ENCODE results near the gene KCNQ1OT1.

Gene KCNQ1OT1

DNA sequence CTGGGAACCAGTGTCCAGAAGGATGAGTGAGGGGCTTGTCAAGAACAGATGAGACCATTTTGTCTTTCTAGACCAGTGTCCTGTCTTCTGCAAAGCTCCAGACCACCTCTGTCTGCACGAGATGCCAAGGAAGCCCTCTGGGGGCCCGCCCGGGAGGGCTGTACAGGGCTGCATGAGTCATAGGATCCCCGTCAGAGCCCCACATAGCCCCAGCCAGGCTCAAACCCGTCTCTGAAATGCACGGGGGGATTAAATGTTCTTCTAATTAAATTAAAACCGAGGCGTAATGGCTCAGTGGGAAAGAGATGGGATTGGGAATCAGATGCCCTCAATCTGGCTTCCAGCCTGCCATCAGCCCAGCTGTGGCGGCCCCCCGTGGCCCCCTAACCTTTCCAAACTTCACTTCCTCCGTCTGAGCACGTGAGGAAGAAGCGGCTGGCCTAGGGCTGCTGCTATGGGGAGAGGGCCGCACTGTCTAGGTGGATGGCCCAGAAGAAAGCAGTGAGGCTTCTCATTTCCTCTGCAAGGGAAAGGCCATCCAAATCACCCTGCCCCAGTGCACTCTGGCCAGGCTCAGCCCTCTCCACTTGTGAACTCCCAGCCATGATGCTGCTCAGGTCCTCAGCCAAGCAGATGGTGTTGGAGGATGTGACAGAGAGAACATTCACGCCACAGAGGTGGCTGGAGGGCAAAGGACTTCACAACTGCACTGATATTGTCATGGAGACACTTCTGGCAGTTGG, 32.8 kb downstream of the KCNQ1OT1 start:
- DNase-seq (ENCODE audit: low read depth), result no peak

DNA sequence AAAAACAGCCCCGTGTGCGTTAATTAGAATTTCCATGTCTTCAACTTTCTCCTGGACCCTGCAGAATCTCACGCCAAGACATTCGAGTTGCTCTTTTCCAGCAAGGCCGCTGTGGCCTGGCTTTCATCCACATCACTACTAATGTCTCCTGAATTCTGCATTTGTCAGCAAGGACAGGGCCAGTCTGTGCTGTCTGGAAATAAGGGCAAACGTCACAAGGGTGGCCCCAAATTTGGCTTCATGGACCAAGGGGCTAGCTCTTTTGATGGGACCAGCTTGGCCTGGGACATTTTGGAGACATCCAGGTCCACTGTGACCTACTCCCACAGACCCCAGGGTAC, 33.4 kb downstream of the KCNQ1OT1 start:
- no peak for DNase-seq (ENCODE audit: low read depth)

DNA sequence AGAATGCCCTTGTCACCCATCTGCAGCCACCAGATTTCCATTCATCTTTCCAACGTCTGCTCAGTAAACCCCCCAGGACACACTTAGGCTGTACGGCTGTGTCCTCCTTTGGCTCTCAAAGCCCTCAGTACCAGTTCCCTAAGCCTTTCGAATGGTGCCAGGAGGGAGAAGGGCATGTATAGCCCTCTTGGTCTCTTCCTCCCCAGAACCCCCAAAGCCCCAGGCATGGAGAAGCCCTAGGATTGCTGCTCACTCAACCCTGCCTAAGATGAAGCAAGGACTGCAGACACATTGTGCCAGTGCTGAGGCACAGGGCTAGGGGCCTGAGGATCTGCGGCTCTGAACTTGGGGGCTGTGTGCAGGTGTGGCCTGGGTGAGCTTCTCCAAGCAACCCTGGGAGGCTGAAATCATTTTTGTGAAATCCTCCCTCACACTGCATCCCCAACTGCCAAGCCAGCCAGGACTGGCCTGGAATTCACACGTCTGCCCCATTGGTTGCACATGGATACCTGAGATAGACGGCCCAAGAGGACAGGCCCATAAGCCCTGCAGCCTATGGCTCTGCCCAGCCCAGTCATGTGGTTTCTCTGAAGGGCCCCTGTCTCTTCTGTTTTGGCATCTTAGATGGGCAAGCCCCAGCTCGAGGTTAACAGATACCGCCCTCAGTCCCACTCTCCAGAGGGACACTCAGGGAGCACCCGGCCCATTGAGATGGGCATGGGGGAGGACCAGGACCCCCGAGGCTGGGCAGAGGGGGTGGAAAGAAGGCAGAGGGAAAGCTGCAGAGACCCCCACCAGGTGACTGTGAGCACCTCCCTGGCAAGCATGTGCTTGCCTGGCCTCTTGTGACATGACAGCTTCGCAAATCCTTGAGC, 34.0 kb downstream of the KCNQ1OT1 start:
- no peak for DNase-seq (ENCODE audit: low read depth)

DNA sequence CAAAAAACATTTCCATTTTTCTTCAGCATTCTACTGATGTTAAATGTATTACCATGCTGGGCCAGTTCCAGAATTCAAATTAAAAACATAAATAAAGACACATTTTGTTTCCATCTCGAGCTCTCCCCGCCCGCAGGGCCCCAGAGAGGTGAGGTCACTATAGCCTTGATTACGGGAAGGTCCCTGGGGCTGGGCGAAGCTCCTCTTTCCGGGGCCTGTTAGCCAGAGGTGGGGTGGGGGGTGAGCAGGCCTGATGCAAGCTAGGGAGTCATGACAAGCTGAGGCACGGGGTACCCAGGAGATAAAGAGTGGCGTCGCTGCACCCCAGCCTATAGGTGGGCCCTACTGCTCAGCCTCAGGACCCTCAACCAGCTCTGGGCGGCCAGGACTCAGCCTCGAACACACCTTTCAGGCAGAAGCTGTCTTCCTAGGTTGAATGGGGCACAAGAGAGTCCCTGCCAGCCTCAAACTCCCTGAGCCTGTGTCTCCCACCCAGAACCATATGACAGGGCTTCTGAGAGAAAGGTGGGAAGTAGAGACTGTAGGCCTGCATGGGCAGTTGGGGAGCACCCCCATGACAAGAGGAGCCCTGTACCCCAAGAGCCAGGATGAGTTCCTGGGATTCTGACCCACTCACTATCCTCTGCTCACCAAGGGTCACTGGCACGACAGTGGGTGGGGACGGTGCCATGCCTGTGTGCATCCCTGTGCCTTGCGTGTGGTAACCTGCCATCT, 34.8 kb downstream of the KCNQ1OT1 start:
- no peak for DNase-seq (ENCODE audit: low read depth)

DNA sequence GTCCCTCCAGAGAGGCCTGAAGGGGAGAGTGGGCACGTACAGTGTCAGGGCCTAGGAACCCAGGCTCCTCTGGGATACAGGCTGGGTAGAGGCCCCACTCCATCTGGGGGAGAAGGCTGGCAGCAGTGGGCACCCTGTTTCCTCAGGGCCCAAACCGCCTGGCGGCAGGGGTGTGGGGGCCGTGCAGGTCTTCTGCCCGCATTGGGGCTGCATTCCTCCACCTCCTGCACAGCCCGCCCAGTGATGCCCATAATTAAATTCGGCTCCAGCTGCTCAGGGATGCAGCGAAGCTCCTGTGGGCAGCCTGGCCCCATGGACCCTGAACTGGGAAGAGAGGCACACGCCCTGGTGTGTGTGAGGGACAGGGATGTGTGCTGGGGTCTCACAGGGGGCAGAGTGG, 35.4 kb downstream of the KCNQ1OT1 start:
- DNase-seq (ENCODE audit: low read depth), result no peak

DNA sequence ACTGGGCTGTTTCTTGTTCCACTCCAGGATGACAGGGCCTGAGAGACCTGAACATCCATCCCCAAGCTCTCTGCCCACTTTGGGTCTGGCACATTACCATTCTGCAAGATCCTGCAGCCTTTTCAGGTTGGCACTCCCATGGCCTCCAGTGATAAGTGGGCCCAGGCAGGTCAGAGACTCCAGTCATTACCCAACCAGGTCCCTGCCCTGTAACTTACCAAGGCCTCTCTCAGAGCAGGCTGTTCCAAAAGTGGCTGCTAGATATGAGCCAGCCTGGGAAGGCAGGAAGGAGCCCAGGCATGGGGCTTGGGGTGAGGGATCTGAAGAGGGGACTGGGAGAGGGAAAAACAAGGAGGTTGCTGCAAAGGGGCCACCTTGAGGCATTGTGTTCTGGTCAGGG, 35.9 kb downstream of the KCNQ1OT1 start:
- DNase-seq (ENCODE audit: low read depth), result no peak

DNA sequence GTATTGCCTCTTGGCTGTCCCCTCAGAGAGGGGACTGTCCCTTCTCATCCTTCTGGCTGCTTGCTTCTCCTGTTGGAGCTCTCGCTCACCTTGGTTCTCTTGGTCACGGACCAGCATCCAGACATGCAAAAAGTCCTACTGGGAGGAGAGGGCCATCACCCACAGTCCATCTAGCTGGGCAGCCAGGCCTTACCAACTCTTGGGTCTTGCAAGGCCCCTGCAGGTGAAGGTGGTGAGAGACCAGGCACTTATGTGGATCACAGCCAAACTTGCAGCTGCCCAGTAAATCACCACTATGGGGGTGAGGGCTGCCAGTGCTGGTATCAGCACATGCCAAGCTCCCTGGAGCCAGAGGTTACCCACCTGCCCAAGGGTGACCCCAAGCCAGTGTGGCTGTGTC, 36.3 kb downstream of the KCNQ1OT1 start:
- DNase-seq (ENCODE audit: low read depth), result no peak

DNA sequence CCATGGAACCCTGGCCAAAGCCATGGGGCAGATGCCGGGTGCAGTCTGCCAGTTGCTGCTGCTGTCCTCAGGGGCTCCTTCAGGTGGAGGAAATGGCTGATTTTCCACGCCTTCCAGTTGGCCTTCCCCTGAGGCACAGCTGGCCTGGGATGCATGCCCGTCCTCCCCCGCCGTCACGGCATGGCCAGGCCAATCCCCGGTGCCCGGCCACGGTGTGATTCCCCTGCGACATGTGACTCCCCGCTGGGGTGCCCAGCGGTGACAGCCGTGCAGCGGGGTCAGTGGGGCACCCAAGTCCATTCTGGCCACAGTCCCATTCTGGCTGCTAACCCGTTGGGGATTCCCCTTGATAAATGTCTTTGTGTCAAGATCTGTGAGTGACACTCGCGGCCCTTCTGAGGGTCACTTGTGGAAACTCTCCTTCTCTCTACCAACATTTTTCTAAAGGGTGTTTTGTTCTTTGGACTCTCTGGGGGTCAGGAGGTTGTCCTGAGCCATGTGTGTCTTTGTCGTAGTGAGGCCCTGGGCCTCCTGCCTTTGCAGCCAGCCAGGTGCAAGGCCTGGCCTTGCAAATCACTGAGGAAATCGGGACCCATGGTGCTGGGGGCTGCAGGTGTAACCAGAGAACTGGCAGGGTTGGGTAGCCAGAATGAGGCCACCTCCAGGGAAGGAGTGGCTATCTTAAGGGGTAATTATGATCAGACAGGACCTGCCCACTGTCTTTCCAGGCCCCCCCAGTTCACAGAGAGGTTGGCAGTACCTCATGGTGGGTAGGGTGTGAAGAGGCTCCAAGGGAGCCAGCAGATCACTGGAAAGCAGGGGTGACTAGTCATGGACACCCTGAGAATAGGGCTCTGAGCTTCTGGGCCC, 37.1 kb downstream of the KCNQ1OT1 start:
- no peak for DNase-seq (ENCODE audit: low read depth)

DNA sequence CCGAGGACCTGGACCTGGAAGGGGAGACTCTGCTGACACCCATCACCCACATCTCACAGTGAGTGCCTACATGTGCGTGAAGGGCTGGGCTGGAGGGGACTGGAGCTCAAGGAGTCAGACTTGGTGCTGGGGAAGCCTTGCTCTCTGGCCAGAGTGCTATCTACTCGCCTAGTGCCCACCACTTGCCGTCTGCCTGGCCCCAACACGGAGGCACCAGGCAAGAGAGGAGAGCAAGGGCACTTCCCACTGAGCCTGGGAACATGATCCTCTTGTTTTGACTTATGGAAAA, 37.8 kb downstream of the KCNQ1OT1 start:
- no peak for DNase-seq (ENCODE audit: low read depth)

DNA sequence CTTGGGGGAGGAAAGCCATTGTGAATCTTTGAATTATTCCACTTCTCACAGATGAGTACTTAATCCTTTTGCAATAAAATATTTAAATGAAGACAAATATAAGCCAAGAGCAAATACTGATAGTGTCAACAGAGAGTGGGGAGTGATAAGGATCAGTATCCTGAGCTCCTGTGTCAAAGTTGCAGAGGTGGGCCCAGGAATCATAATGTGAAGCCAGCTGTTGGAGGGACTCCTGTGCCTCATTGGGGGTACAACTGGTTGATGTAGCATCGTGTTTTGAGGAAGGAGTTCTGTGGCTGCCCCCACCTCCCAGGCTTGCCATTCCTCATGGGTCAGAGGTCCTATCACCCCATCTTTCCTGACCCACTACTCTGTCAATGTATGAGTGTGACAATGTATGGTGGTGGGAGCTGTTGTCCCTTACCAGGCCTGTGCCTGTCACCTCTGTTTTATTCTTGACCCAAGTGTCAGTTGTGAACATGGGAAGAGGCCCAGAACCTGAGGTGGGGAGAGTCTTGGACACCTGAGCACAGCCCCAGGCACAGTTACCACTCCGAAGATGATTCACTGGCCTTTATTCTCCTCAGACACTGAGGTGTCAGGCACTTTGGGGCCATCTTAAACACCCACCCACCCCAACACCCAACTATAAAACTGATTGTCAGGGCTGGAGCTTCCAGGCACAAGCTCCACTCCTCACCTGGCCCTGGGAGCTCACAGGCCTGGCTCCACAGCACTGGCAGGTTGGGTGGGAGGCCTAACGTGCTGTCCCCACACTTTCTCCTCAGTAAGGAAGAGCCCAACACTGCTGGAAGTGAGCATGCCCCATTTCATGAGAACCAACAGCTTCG, 38.4 kb downstream of the KCNQ1OT1 start:
- DNase-seq (ENCODE audit: low read depth), result no peak

DNA sequence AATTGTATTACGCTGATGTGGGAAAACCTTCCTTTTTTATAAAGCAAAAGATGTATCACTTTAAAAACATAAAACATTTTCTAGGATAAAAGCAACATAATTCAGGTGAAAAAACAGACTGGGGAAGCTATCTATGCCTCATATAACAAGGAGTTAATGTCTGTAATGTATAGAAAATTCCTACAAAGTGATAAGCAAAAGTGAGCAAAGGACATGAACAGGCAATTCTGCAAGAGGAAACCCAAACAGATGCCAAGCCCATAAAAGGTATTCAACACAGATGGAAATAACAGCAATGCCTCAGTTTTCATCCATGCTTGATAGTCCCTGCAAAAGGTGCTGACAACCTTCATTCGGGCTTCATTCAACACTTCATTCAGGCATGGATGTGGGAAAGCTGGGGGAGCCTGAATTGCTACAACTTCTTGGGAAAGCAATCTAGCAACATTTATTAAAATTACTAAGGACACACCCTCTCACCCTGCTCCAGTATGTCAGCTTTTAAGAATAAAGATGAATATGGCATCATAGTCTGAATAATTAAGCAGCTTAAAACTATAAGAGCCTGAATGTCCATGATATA, 39.3 kb downstream of the KCNQ1OT1 start:
- no peak for DNase-seq (ENCODE audit: low read depth)

DNA sequence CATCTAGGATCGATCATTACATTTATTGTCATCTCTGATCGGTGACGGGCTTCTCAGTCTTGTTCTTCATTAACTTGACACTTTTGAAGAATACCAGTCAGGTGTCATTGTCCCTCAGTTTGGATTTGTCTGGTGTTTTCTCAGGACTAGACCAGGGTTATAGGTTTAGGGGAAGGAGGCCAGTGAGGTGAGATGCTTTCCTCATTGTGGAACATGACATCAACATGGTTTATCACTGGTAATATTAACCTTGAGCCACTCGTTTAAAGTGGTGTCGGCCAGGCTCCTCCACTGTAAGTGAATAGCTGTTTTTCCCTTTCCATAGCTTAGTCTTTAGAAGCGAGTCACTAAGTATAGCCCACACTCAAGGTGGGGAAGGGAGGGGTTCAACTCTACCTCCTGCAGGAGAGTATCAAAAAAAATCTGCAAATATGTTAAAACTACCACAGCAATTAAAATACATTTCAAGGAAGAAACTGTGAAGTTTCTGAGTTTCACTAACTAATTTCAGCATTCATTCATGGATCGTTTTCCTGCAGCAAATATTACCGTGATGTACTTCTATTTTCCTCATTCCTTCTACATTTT, 42.0 kb downstream of the KCNQ1OT1 start:
- no peak for DNase-seq (ENCODE audit: low read depth)

DNA sequence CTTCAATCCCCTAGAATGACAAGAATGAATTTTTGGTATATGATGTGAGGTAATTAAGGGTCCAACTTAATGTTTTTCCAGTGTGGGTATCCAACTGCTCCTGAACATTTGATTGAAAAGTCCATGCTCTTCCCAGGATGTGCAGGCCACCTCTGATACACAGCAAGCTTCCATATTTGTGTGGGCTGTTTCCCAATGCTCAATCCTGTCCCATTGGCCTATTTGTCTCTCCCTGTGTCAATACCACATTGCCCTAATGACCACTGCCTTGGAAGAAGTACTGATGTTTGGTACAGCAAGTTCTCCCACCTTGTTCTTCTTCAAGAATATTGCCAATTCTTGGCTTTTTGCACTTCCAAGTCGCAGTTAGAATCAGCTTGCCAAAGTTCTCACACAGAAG, 42.9 kb downstream of the KCNQ1OT1 start:
- DNase-seq (ENCODE audit: low read depth), result no peak

DNA sequence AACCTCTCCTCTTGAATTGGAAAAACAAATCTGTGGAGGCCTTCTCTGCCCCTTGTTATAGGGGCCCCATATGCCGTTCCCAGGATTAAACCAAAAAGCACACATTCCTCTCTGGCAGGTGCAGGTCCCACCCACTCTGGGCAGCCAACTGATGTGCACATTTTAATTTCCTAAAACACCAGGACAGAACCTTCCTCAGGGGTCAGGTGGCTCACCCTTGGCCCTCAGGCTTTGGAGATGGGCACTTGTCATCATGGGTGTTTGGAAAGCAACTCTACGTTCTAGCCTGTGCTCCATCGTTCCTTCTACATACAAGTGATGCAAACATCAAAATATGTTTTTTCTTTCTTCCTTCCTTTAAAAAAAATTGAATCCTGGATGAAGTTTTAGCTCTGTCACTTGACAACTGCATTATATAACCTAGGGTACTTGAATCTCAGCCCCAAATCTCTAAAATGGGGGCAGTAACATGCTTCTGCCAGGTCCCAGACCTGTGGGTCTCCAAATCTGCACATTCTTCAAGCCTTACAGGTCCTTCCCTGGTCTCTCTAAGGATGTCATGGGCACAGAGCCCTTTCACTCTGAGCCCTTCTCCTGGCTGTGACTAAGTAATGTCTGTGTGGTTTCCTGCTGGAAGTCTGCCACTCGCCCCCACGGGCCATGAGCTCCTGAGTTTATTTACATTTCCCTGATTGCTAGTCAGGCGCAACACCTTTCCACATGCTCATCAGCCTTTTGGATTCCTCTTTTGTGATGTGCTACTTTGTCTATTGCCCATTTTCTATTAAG, 43.8 kb downstream of the KCNQ1OT1 start:
- DNase-seq (ENCODE audit: low read depth), result no peak

DNA sequence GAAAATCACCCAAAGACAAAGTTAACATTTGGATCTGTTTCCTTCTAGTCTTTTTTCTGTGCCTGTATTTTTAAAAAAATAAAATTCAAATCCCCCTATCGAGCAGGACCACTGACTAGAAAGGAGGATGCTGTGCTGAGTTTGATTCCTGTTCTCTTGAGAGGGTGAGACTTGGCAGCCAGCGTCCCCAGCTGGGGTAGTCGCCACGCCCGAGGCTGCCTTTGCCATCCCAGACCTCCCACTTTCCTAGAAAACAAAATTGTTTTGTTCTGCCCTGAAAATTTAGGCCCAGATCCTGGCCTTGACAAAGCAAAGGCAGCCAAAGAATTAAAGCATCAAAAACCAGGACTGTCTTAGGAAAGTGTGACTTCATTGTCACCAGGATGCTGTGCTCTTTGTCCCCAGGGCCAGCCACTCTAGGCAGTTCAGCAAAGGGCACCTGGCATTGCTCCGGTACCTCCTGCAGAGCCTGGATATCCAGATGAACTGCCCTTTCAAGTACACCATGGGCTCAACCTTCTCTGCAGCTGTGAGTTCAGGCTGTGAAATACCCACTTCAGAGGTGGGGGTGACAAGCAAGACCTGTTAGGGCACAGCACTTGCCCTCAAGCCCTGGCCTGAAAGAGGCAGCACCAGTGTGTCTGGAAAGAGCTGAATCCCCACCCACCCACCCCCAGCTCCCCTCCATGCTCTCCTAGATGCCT, 44.6 kb downstream of the KCNQ1OT1 start:
- DNase-seq (ENCODE audit: low read depth), result no peak

DNA sequence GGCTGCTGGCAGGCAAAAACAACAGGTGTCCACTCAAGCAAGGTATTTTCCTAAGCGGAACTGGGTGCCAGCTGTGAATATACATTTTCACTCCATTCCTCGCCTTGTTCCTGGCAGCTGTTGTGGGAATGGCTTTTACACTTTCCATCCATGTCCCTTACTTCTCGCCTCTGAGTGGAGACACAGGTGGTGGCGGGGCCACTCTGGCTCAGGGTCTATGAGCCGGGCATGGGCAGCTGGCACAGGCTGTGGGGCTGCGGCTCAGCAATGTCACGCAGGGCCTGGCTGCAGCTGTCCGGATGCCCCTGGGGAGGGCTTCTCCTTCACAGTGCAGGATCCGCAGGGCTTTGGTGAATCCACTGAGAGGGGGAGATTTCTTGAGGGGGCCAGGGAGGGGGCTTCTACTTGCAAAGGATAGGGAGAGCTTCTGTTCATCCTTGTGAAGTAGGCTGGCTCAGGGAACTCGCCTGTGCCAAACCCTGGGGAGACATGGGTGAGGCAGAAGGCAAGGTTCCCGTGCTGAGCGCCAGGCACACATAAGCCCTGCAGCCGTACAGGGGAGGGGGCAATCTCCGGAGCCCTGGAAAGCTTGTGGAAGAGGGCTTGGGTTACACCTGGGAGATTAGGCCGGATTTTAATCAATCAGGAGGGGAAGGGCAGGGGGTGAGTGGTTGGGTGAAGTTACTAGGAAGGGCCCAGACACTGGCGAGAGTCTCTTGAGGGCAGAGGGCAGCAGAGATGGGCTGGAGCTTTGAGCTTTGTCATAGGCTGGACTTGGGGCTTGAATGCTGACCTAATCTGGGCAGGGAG, 45.7 kb downstream of the KCNQ1OT1 start:
- DNase-seq (ENCODE audit: low read depth), result no peak

DNA sequence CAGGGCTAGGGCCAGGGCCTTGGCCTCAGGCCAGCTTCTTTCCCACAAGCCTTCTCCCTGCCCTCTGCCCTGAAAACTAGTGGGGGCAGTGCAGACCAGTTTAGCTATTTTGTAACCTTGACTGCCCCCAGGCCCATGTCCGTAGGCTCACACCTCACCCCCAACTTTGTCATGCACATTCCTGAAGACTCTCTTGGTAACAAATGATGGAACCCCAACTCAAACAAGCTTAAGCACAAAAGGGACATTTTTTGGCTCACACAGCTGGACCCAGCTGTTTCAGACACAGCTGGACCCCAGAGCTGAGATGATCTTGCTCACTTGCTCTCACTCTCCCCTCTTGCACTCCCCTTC, 46.6 kb downstream of the KCNQ1OT1 start:
- no peak for DNase-seq (ENCODE audit: low read depth)
